ENCODE data around the gene ABHD2.
A peak's percentile ranks its signal among the peaks of the same experiment; 100 is the strongest.

ABHD2 gene

GRCh38 chr15:89099968-89100367, 11.7 kb downstream of the ABHD2 start:
- TF ChIP-seq, protein P1, sequence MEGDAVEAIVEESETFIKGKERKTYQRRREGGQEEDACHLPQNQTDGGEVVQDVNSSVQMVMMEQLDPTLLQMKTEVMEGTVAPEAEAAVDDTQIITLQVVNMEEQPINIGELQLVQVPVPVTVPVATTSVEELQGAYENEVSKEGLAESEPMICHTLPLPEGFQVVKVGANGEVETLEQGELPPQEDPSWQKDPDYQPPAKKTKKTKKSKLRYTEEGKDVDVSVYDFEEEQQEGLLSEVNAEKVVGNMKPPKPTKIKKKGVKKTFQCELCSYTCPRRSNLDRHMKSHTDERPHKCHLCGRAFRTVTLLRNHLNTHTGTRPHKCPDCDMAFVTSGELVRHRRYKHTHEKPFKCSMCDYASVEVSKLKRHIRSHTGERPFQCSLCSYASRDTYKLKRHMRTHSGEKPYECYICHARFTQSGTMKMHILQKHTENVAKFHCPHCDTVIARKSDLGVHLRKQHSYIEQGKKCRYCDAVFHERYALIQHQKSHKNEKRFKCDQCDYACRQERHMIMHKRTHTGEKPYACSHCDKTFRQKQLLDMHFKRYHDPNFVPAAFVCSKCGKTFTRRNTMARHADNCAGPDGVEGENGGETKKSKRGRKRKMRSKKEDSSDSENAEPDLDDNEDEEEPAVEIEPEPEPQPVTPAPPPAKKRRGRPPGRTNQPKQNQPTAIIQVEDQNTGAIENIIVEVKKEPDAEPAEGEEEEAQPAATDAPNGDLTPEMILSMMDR (IDR thresholded peaks at IDR 0.05; ENCODE audit: low read depth, low read length, missing control alignments): no peak
- H3K4me3 ChIP-seq (replicated peaks; ENCODE audit: low read depth, low read length): no peak overlapping the region
- DNase-seq (ENCODE audit: extremely low read depth, low read depth): no peak

DNA sequence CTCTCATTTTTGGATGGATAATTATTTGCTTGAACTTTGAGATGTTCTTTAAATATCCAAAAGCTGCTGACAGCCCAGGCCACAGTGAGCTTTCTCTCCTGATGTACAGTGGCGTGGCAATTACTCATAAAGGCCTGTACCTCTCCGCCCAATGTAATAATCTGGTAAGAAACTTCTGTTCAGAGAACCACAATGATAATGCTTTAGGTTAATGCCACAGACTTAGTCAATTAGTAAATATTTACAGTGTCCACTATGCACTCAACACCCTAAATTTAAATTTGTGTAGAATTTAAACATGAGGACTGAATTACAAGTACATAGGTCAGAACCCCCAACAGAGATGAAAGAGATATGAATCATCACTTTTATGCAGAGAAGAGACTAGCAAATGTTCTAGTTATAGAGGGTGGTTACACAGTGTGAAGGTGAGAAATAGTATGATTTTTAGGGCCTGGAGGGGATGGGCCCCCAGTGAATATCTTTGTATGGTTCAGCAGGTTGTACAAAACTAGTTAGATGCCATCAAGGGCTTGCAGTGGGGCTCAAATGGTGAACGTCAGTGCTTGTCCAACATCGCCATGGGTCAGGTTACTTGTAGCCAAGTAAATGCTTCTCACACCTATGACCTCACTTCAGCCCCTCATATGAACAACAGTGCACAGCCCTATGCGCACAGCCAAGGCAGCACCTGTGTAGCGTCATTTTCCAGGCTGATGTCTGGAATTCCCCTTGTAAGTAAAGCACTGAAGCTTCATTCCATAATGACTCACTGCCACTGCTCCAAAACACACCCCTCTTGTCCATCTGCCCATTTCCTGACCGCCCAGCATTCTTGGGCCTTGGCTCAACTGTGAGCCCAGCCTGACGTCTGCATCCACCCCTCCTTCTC, 13.3 kb downstream of the ABHD2 start:
- no peak overlapping the region for H3K4me3 ChIP-seq (replicated peaks; ENCODE audit: low read depth, low read length)
- TF ChIP-seq, protein P1 (IDR thresholded peaks at IDR 0.05; ENCODE audit: low read depth, low read length, missing control alignments): no peak
- DNase-seq (ENCODE audit: extremely low read depth, low read depth): peak; percentile 90

DNA sequence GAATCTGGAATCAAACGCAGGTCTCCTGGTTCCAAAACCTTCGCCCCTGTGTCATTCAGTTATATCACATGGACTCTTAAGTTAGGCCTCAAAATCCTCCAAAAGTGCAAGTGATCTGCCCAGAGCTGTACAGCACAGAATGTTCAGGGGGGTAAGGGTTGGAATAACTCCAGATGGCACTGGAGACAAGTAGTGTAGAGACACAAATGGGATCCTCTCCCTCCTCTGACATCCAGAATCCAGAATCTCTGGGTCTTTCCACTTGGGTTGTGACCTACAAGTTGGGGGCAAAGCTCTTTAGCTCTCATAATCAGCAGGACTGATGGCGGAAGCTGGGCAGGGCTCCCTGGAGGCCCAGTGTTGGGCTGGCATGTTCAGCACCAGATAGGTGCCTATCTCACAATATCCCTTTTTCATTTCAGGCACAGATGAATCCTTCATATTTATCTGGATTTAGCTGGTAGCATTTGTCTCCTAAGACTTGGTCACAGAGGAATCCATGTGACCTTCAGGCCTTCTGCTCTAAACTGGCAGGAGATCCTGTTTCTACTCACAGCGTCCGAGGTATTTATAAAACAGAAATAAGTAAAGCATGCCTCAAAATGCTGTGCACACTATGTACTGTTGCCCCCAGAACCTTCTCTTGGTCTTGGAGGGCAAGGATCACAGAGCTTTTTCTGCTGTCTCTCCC, 15.4 kb downstream of the ABHD2 start:
- no peak for DNase-seq (ENCODE audit: extremely low read depth, low read depth)
- no peak overlapping the region for H3K4me3 ChIP-seq (replicated peaks; ENCODE audit: low read depth, low read length)
- TF ChIP-seq, protein P1 (IDR thresholded peaks at IDR 0.05; ENCODE audit: low read depth, low read length, missing control alignments): no peak

DNA sequence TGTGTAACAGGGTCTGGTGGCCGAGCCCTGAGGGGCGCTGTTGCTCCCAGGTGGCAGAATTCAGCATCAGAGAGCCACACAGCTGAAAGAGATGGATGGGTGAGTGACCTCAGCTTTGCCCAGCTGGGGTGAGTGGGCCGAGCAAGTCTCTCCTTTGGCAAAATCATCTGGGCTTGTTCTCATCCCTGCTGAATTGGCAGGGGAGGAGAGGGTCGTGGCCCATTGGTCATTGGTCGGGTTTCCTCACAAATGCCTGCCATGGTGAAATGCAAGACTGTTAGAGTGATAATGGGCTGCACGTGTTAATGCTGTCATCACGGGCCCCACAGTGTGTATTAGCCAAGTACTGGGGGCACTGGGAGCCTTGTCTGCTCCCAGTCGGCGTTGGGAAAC, 15.9 kb downstream of the ABHD2 start:
- no peak for DNase-seq (ENCODE audit: extremely low read depth, low read depth)
- TF ChIP-seq, protein P1 (IDR thresholded peaks at IDR 0.05; ENCODE audit: low read depth, low read length, missing control alignments): no peak
- no peak overlapping the region for H3K4me3 ChIP-seq (replicated peaks; ENCODE audit: low read depth, low read length)

DNA sequence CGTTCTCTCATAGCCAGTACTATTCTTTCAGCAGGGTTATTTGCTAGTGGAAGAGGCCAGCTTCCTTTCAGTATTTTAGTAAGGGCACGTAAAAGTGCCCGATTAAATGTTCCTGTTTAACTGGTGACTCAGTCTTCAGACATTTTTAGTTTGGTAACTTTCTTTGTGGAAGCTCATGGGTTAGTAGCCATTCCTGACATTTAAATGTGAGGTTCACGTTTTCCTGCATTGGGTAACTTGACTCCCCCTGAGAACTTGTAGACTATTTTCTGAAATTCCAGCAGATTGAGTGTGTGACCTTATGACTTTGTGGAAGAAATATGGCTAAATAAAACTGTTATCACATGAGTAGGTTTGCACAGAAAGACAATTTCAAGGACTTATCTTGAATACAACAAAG, 16.9 kb downstream of the ABHD2 start:
- DNase-seq (ENCODE audit: extremely low read depth, low read depth): peak; percentile 81
- H3K4me3 ChIP-seq (replicated peaks; ENCODE audit: low read depth, low read length): no peak overlapping the region
- TF ChIP-seq, protein P1 (IDR thresholded peaks at IDR 0.05; ENCODE audit: low read depth, low read length, missing control alignments): no peak

DNA sequence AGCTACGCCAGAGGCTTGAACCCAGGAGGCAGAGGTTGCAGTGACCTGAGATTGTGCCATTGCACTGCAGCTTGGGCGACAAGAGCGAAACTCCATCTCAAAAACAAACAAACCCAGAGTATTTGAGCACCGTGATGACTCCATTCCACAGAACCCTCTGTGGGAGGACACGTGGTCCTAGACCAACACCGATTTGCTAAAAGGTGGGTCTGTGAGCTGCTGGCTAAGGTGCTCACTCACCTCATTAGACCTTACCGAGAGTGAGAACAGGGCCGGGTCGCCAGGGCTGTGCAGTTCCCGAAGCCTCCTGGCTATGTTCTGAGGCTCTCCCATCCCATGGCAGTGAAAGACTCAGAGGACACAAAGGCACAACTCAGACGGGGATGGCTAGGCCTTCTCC, 17.9 kb downstream of the ABHD2 start:
- TF ChIP-seq, protein P1 (IDR thresholded peaks at IDR 0.05; ENCODE audit: low read depth, low read length, missing control alignments): no peak
- DNase-seq (ENCODE audit: extremely low read depth, low read depth): no peak
- no peak overlapping the region for H3K4me3 ChIP-seq (replicated peaks; ENCODE audit: low read depth, low read length)
